Epithelial cell of proximal tubule (primary cell): Measurements from ENCODE around the gene PLS3. TPM values are rescaled to one million over a fixed set of nuclear protein-coding genes. Genes with fewer than 3 reads are reported as not detected.

Experiments used
- DNase-seq: peaks from one replicate; pipeline ENCODE4 v3.0.0-alpha.2; 2011; ENCODE audit warnings: low read depth
- H3K4me3 ChIP-seq: 2 replicates; pipeline ENCODE4 v1.5.1; 2011; ENCODE audit warnings: low read depth, mild to moderate bottlenecking, low read length
- total RNA-seq: library from RNA; depleted of rRNA; stranded (reverse); fragments of >200 nt; gene quantifications from 2 replicates; pipeline ENCODE4 v1.2.3, GENCODE V29; 2015
- TF ChIP-seq, protein P1 (sequence below): conservative IDR thresholded peaks from 2 replicates; pipeline ENCODE4 v1.5.1; 2012; ENCODE audit warnings: low read depth, mild to moderate bottlenecking, low read length

PLS3 gene
- total RNA-seq, 1 donor from 2014 or later = 133 TPM

- DNase-seq = no peak
- TF ChIP-seq, protein P1, sequence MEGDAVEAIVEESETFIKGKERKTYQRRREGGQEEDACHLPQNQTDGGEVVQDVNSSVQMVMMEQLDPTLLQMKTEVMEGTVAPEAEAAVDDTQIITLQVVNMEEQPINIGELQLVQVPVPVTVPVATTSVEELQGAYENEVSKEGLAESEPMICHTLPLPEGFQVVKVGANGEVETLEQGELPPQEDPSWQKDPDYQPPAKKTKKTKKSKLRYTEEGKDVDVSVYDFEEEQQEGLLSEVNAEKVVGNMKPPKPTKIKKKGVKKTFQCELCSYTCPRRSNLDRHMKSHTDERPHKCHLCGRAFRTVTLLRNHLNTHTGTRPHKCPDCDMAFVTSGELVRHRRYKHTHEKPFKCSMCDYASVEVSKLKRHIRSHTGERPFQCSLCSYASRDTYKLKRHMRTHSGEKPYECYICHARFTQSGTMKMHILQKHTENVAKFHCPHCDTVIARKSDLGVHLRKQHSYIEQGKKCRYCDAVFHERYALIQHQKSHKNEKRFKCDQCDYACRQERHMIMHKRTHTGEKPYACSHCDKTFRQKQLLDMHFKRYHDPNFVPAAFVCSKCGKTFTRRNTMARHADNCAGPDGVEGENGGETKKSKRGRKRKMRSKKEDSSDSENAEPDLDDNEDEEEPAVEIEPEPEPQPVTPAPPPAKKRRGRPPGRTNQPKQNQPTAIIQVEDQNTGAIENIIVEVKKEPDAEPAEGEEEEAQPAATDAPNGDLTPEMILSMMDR = no peak
- no peak overlapping the region for H3K4me3 ChIP-seq
These were observed 3.3 kb downstream of the PLS3 start for GRCh38 chrX:115564243-115564642.

DNA sequence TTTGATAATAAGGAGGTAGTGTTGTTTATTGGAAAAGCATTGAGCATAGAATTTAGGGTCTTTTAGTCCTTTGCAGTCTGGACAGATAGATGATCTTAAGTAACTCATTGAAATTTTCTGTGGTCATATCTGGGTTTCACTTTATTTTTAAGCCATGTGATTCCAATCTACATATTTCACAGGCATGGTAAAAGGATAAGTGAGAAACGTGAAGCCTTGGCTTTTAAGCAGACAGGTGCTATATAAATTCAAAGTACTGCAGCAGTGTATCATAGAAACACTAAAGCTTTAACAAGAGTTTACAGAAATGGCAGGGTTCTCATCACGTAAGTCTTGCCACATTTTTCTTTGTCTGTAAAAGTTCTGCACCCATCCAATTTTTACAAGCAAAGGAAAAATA, 4.9 kb downstream of the PLS3 start:
- no peak for DNase-seq
- TF ChIP-seq, protein P1 = no peak
- H3K4me3 ChIP-seq = no peak overlapping the region

GRCh38 chrX:115571712-115572111, 10.7 kb downstream of the PLS3 start:
- no peak overlapping the region for H3K4me3 ChIP-seq
- no peak for DNase-seq

DNA sequence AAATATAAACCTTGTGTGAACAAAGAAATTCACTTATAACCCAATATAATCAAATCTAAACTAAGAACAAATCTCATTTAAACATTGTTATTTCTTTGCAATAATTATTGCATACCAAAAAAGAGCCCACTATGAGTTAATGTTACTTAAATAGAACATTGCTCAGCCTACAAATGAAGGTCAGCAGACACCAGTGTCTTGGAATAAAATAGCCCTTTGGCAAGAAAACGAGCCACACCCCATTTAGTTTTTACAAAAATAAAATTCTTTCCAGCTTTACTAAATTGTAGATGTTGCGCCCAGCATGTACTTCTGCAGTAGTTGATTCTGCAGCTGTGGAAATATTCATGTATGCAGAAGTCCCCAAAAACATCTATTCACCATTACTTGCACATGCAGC, 12.2 kb downstream of the PLS3 start:
- H3K4me3 ChIP-seq = no peak overlapping the region
- DNase-seq = no peak
- TF ChIP-seq, protein P1 = no peak

More at GRCh38 chrX:115571712-115572111, 10.7 kb downstream of the PLS3 start:
- TF ChIP-seq, protein P1 = no peak

DNA sequence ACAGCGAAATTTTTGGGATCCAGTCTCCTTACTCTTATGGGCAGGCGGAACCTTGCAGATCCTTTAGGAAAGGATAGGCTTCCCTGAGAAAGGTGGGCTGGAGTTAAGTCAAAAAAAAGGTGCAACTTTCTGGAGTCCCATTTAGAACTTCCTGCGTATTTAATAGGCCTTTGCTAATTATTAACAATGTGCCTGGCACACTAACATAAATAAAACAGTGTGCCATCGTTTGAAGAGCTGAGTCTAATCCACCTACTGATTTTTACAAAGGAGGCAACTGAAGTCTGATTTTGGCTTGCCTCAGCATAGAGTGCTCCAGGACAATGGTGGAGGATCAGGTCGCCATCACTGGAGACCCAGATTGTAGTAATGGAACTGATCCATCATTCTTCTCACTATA, 15.7 kb downstream of the PLS3 start:
- DNase-seq = no peak
- TF ChIP-seq, protein P1 = no peak
- H3K4me3 ChIP-seq = no peak overlapping the region

DNA sequence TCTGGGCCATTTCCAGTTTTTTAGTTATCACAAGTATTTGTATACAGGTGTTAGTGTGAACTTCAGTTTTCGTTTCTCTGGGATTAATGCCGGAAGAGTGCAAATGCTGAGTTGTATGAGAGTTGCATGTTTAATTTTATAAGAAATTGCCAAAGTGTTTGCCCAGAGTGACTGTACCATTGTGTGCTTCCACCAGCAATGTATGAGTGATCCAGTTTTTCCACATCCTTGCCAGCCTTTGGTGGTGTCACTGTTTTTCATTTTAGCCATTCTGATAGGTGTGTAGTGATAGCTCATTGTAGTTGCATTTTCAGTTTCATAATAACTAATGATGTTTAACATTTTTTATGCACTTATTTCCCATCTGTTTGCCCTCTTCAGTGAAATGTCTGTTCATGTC, 18.4 kb downstream of the PLS3 start:
- DNase-seq = no peak
- TF ChIP-seq, protein P1 = no peak
- no peak overlapping the region for H3K4me3 ChIP-seq

GRCh38 chrX:115579786-115580294, 18.9 kb downstream of the PLS3 start:
- TF ChIP-seq, protein P1 = no peak

More at GRCh38 chrX:115579786-115580294, 18.9 kb downstream of the PLS3 start:
- no peak overlapping the region for H3K4me3 ChIP-seq
- DNase-seq = no peak
